Sigmoid colon (tissue), 4 donors: ENCODE results near the gene PDGFRA.

Source experiments
- POLR2A ChIP-seq, 2 donors: fragments of 450-650 bp; IDR thresholded peaks; one replicate each; pipeline ENCODE4 v1.6.1; 2016; ENCODE audit warnings: antibody characterized with exemption in 2 of 2, mild to moderate bottlenecking in 2 of 2, moderate library complexity in 2 of 2
- POLR2AphosphoS5 ChIP-seq, 4 donors: sonication (generic); formaldehyde crosslinking; IDR thresholded peaks; one replicate each; pipeline ENCODE4 v1.6.1; 2017; ENCODE audit warnings: antibody characterized with exemption in 4 of 4

- TF ChIP-seq POLR2A (IDR thresholded peaks at IDR 0.05) (no peak), POLR2AphosphoS5 (IDR thresholded peaks at IDR 0.05) (no peak)
These were observed 5.6 kb downstream of the PDGFRA start for GRCh38 chr4:54234497-54235205.
